OCI-LY1 (cell line): ENCODE results near the gene WFDC12.

Experiments used
- H2AFZ ChIP-seq: fragments of 200-600 bp; sonication (generic), shearing (Covaris generic); 2 replicates; pipeline ENCODE4 v1.6.0; 2014; ENCODE audit warnings: antibody characterized with exemption, mild to moderate bottlenecking, low read length
- H3F3A ChIP-seq: fragments of 200-600 bp; sonication (generic), shearing (Covaris generic); 2 replicates; pipeline ENCODE4 v1.6.0; 2014; ENCODE audit warnings: mild to moderate bottlenecking, antibody characterized with exemption, low read length, moderate library complexity; ENCODE audit not compliant: insufficient read depth
- H3K27ac ChIP-seq: fragments of 200-600 bp; sonication (generic); 2 replicates; pipeline ENCODE4 v1.5.1; 2014; ENCODE audit warnings: low read length, mixed run types, mild to moderate bottlenecking, low read depth; ENCODE audit not compliant: poor library complexity, severe bottlenecking
- H3K27me3 ChIP-seq: fragments of 200-600 bp; sonication (generic); 2 replicates; pipeline ENCODE4 v1.6.0; 2014; ENCODE audit warnings: antibody characterized with exemption, mild to moderate bottlenecking, low read length, moderate library complexity; ENCODE audit not compliant: insufficient read depth
- H3K36me3 ChIP-seq: fragments of 200-600 bp; sonication (generic); 2 replicates; pipeline ENCODE4 v1.6.1; 2014; ENCODE audit warnings: mild to moderate bottlenecking, antibody characterized with exemption, low read length, moderate library complexity, mixed read lengths; ENCODE audit not compliant: insufficient read depth
- H3K4me1 ChIP-seq: fragments of 200-600 bp; sonication (generic); 2 replicates; pipeline ENCODE4 v1.5.1; 2014; ENCODE audit warnings: mild to moderate bottlenecking, low read length, moderate library complexity; ENCODE audit not compliant: insufficient read depth, severe bottlenecking
- H3K4me2 ChIP-seq: fragments of 200-600 bp; sonication (generic), shearing (Covaris generic); 2 replicates; pipeline ENCODE4 v1.6.1; 2014; ENCODE audit warnings: low read length
- H3K4me3 ChIP-seq: fragments of 200-600 bp; sonication (generic); 2 replicates; pipeline ENCODE4 v1.5.1; 2014; ENCODE audit warnings: low read length, low read depth, mild to moderate bottlenecking, mixed read lengths; ENCODE audit not compliant: poor library complexity, severe bottlenecking
- H3K79me2 ChIP-seq: fragments of 200-600 bp; shearing (Covaris generic); 2 replicates; pipeline ENCODE4 v1.6.1; 2016; ENCODE audit warnings: mixed run types, low read length, mixed read lengths; ENCODE audit not compliant: insufficient read depth
- H3K9ac ChIP-seq: fragments of 200-600 bp; sonication (generic), shearing (Covaris generic); 2 replicates; pipeline ENCODE4 v1.6.1; 2014; ENCODE audit warnings: mild to moderate bottlenecking, low read length, mixed read lengths
- H3K9me2 ChIP-seq: fragments of 200-600 bp; sonication (generic), shearing (Covaris generic); 2 replicates; pipeline ENCODE4 v1.6.1; 2014; ENCODE audit warnings: low read depth, mild to moderate bottlenecking, low read length, mixed read lengths
- H3K9me3 ChIP-seq: fragments of 200-600 bp; shearing (Covaris generic); 2 replicates; pipeline ENCODE4 v1.6.1; 2014; ENCODE audit warnings: low read length, mixed read lengths
- H4K20me1 ChIP-seq: fragments of 200-600 bp; sonication (generic), shearing (Covaris generic); 2 replicates; pipeline ENCODE4 v1.6.0; 2016; ENCODE audit warnings: mild to moderate bottlenecking, low read length; ENCODE audit not compliant: insufficient read depth
- CTCF ChIP-seq: fragments of 200-600 bp; sonication (generic), shearing (Covaris generic); IDR thresholded peaks from 2 replicates; pipeline ENCODE4 v1.5.1; 2017; ENCODE audit warnings: mild to moderate bottlenecking, antibody characterized with exemption, low read length, moderate library complexity, mixed read lengths
- EZH2 ChIP-seq: fragments of 200-600 bp; sonication (generic), shearing (Covaris generic); IDR thresholded peaks from 2 replicates; pipeline ENCODE4 v1.8.0; 2017; ENCODE audit warnings: borderline replicate concordance, mixed run types, mild to moderate bottlenecking, antibody characterized with exemption, low read length, moderate library complexity, mixed read lengths

Gene WFDC12

GRCh38 chr20:45109634-45110033, 14.6 kb downstream of the WFDC12 start:
- no peak overlapping the region for H3K4me2 ChIP-seq
- H3F3A ChIP-seq: no peaks in the 10 kb centered on the region
- H3K9ac ChIP-seq: no peak overlapping the region
- H3K9me2 ChIP-seq: no peaks in the 10 kb centered on the region
- no peaks in the 10 kb centered on the region for H3K27me3 ChIP-seq
- no peak overlapping the region for H3K4me3 ChIP-seq
- no peaks in the 10 kb centered on the region for H3K36me3 ChIP-seq
- TF ChIP-seq CTCF (no peak), EZH2 (no peak)
- no peaks in the 10 kb centered on the region for H4K20me1 ChIP-seq
- H3K79me2 ChIP-seq: no peaks in the 10 kb centered on the region
- no peaks in the 10 kb centered on the region for H3K9me3 ChIP-seq
- H3K4me1 ChIP-seq: no peaks in the 10 kb centered on the region
- no peak overlapping the region for H3K27ac ChIP-seq
- H2AFZ ChIP-seq: no peak overlapping the region

- Histone ChIP-seq H4K20me1 (no peaks in the 10 kb centered on the region), H3K9ac (no peak overlapping the region), H3K36me3 (no peaks in the 10 kb centered on the region), H3K27me3 (peaks cover under 1% of the 10 kb centered on the region; the same call in 1 of the 2 replicates), H3K27ac (no peak overlapping the region), H3K4me1 (no peaks in the 10 kb centered on the region), H3K4me3 (no peak overlapping the region), H3K9me2 (no peaks in the 10 kb centered on the region), H3K4me2 (no peak overlapping the region), H3K79me2 (no peaks in the 10 kb centered on the region), H3F3A (no peaks in the 10 kb centered on the region), H3K9me3 (no peaks in the 10 kb centered on the region), H2AFZ (no peak overlapping the region)
- TF ChIP-seq CTCF (no peak), EZH2 (no peak)
These were observed 18.9 kb downstream of the WFDC12 start for GRCh38 chr20:45105317-45105716.

- no peak overlapping the region for H3K27ac ChIP-seq
- H3K4me2 ChIP-seq: no peak overlapping the region
- H3K79me2 ChIP-seq: no peaks in the 10 kb centered on the region
These were observed 19.5 kb downstream of the WFDC12 start for GRCh38 chr20:45104786-45105185.

More at GRCh38 chr20:45104786-45105185, 19.5 kb downstream of the WFDC12 start:
- H3K9ac ChIP-seq: no peak overlapping the region
- no peaks in the 10 kb centered on the region for H3K9me2 ChIP-seq
- no peaks in the 10 kb centered on the region for H3K4me1 ChIP-seq
- no peaks in the 10 kb centered on the region for H3K9me3 ChIP-seq
- H2AFZ ChIP-seq: no peak overlapping the region
- H3K27me3 ChIP-seq: peaks cover 4% of the 10 kb centered on the region; the same call in 1 of the 2 replicates
- H4K20me1 ChIP-seq: no peaks in the 10 kb centered on the region
- no peaks in the 10 kb centered on the region for H3F3A ChIP-seq
- TF ChIP-seq CTCF: no peak
- no peak for TF ChIP-seq EZH2
- no peak overlapping the region for H3K4me3 ChIP-seq
- no peaks in the 10 kb centered on the region for H3K36me3 ChIP-seq
